ENCODE results near the gene MPPED2. TPM values are rescaled to one million over a fixed set of nuclear protein-coding genes. Genes with fewer than 3 reads are reported as not detected.

Gene MPPED2
- total RNA-seq, 4 donors from 2014 or later, result 2.2 to 4.6 (median 3.3) TPM

DNA sequence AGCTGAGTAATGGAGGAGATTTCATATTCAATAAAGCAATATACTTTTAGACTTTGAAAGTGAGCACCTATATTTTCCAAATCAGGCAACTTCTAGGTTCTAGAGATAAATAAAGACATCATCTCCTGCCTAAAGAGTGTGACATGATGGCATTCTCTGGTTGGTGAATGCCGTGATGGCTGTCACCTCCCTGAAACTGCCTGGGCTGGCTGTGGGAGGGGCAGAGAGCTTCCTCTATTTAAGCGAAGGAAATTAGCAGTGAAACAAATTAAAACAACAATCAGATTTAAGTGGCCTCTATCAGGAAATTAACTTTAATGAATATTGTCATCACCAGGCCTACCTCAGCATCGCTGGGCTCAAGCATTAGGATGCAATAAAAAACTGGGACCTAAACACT, 149.4 kb downstream of the MPPED2 start:
- WGBS, result 78% methylated on average over 3 of the region's 3 CpGs
- no peak for DNase-seq (ENCODE audit: extremely low spot score)
- Histone ChIP-seq H3K27me3 (no peaks in the 10 kb centered on the region), H3K4me1 (peaks cover 13 to 28% (median 25%) of the 10 kb centered on the region in 4 donors), H3K36me3 (no peaks in the 10 kb centered on the region), H3K9me3 (no peaks in the 10 kb centered on the region), H3K27ac (replicated peaks in 1 of 4) (no peak overlapping the region), H3K4me3 (no peak overlapping the region)
- TF ChIP-seq POLR2A (IDR thresholded peaks at IDR 0.05; ENCODE audit: low read depth), result no peak
- no peak for TF ChIP-seq POLR2AphosphoS5 (IDR thresholded peaks at IDR 0.05)
- no peak for TF ChIP-seq EP300 (IDR thresholded peaks at IDR 0.05)
- no peak for TF ChIP-seq CTCF (IDR thresholded peaks at IDR 0.05)
- intact Hi-C loops (cut with DNase I), result no loop called here

DNA sequence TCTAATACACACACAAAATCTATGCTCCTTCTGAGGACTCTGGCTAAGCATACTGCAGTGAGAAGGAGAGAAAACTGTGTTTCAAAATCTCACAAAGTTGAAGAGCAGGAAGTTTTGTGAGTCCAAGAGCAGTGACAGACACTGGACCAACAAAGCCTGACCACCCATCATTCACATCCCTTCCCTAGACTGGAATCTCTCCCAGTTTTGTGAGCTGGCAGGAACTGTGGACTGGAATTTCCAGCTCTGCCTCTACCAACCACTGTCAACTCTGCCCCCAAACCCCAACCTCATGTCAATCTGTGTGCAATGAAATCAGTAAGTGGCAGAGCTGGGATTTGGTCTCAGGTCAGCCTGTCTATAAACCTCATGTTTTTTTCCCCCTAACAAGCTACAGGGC, 150.7 kb downstream of the MPPED2 start:
- Histone ChIP-seq H3K27me3 (no peaks in the 10 kb centered on the region), H3K36me3 (no peaks in the 10 kb centered on the region), H3K9me3 (no peaks in the 10 kb centered on the region), H3K27ac (replicated peaks in 1 of 4) (no peak overlapping the region), H3K4me3 (no peak overlapping the region), H3K4me1 (peaks cover 15 to 34% (median 28%) of the 10 kb centered on the region in 4 donors)
- intact Hi-C loops (cut with DNase I), result no loop called here
- TF ChIP-seq EP300 (IDR thresholded peaks at IDR 0.05) (no peak), POLR2AphosphoS5 (IDR thresholded peaks at IDR 0.05) (no peak), CTCF (IDR thresholded peaks at IDR 0.05) (no peak), POLR2A (IDR thresholded peaks at IDR 0.05; ENCODE audit: low read depth) (no peak)
- no peak for DNase-seq (ENCODE audit: extremely low spot score)

GRCh38 chr11:30434901-30435300, 151.3 kb downstream of the MPPED2 start:
- no peak for DNase-seq (ENCODE audit: extremely low spot score)
- Histone ChIP-seq H3K36me3 (no peaks in the 10 kb centered on the region), H3K4me1 (peaks cover 15 to 34% (median 28%) of the 10 kb centered on the region in 4 donors), H3K27me3 (no peaks in the 10 kb centered on the region), H3K4me3 (no peak overlapping the region), H3K9me3 (no peaks in the 10 kb centered on the region), H3K27ac (replicated peaks in 1 of 4) (no peak overlapping the region)
- TF ChIP-seq CTCF (IDR thresholded peaks at IDR 0.05) (no peak), EP300 (IDR thresholded peaks at IDR 0.05) (no peak), POLR2AphosphoS5 (IDR thresholded peaks at IDR 0.05) (no peak), POLR2A (IDR thresholded peaks at IDR 0.05; ENCODE audit: low read depth) (no peak)
- 82% methylated on average over 3 of the region's 3 CpGs for WGBS
- intact Hi-C loops (cut with DNase I), result no loop called here

- Histone ChIP-seq H3K27ac (replicated peaks in 1 of 4) (peak overlapping the region in 1 of 4 donors; percentile 7), H3K4me1 (peaks cover 15 to 34% (median 28%) of the 10 kb centered on the region in 4 donors), H3K4me3 (no peak overlapping the region), H3K36me3 (no peaks in the 10 kb centered on the region), H3K9me3 (no peaks in the 10 kb centered on the region), H3K27me3 (no peaks in the 10 kb centered on the region)
- intact Hi-C loops (cut with DNase I), result no loop called here
- TF ChIP-seq EP300 (IDR thresholded peaks at IDR 0.05) (no peak), POLR2A (IDR thresholded peaks at IDR 0.05; ENCODE audit: low read depth) (no peak), POLR2AphosphoS5 (IDR thresholded peaks at IDR 0.05) (no peak), CTCF (IDR thresholded peaks at IDR 0.05) (no peak)
- WGBS, result 27% methylated on average over 1 of the region's 1 CpG
- DNase-seq (ENCODE audit: extremely low spot score), result no peak
These were observed 152.3 kb downstream of the MPPED2 start for GRCh38 chr11:30433831-30434230.

GRCh38 chr11:30432716-30433115, 153.4 kb downstream of the MPPED2 start:
- H3K36me3 ChIP-seq, result no peaks in the 10 kb centered on the region
- no peak overlapping the region for H3K4me3 ChIP-seq
- WGBS, result 84% methylated on average over 2 of the region's 2 CpGs
- DNase-seq (ENCODE audit: extremely low spot score), result no peak
- no peak overlapping the region for H3K27ac ChIP-seq (replicated peaks in 1 of 4)
- no peaks in the 10 kb centered on the region for H3K9me3 ChIP-seq
- intact Hi-C loops (cut with DNase I), result no loop called here
- H3K27me3 ChIP-seq, result no peaks in the 10 kb centered on the region
- no peak for TF ChIP-seq CTCF (IDR thresholded peaks at IDR 0.05)
- TF ChIP-seq EP300 (IDR thresholded peaks at IDR 0.05), result no peak
- no peak for TF ChIP-seq POLR2A (IDR thresholded peaks at IDR 0.05; ENCODE audit: low read depth)
- no peak for TF ChIP-seq POLR2AphosphoS5 (IDR thresholded peaks at IDR 0.05)
- H3K4me1 ChIP-seq, result peaks cover 15 to 34% (median 28%) of the 10 kb centered on the region in 4 donors

Measured in esophagus muscularis mucosa (tissue), 4 donors.